IPS-NIHi7 (cell line): Measurements from ENCODE around the gene ATL1.
"Not testable (repeated sequence)": the region's sequence is repeated elsewhere in the genome, so short reads cannot be mapped to it uniquely, and the experiment has no call there.

Experiments
- DNase-seq: peaks from one replicate; pipeline ENCODE4 v3.0.0; 2012; ENCODE audit warnings: mixed read lengths; ENCODE audit errors: extremely low spot score

Gene ATL1

DNA sequence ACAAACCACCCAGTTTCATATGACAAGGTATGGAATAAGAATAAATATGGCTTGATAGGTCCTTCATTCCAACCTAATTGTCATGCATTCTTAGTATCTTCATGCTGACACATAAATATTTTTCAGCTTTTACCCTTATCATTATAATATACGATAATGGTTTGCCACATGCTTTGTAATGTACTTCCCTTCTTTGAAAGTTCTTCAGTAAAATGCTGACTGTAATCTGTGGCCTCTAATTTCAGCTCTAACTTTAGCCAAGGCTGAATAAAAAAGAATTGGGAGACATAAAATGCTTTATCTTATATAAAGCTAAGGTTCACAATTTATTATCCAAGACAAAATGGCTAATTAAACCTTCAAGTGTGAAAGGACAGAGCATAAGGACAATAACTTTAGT, 24.9 kb upstream of the ATL1 start:
- no peak for DNase-seq

DNA sequence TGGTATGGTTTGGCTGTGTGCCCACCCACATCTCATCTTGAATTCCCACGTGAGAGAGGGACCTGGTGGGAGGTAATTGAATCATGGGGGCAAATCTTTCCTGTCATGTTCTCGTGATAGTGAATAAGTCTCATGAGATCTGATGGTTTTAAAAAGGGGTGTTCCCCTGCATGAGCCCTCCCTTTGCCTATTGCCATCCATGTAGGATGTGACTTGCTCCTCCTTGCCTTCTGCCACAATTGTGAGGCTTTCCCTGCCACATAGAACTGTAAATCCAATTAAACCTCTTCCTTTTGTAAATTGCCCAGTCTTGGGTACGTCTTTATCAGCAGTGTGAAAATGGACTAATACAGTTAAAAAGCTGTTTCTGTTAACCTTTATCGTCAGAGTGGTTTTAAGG, 21.9 kb upstream of the ATL1 start:
- DNase-seq = not testable (repeated sequence)

- DNase-seq = no peak
These were observed 20.9 kb upstream of the ATL1 start for GRCh38 chr14:50539051-50539450.

DNA sequence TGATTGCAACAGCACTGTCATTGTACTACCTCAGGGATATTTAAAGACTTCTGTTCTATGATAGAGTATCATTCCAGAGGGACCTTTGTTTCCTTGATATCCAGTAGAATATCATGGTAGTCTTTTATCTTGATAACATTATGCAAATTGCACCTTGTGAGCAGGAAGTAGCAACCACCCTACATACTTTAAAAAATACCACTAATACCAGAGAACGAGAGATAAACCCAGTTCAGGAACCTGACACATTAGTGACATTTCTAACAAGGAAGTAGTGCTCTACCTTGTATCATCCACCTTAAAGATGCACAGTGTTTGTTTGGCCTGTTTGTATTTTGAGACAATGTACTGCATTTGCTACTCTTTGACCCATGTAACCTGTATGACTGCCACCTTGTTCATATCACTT, 18.8 kb upstream of the ATL1 start:
- DNase-seq = no peak

GRCh38 chr14:50542941-50543418, 17.0 kb upstream of the ATL1 start:
- DNase-seq = peak; percentile 62

- no peak for DNase-seq
These were observed 15.0 kb upstream of the ATL1 start for GRCh38 chr14:50544911-50545310.

GRCh38 chr14:50545618-50546017, 14.3 kb upstream of the ATL1 start:
- DNase-seq = no peak

GRCh38 chr14:50550294-50550693, 9.7 kb upstream of the ATL1 start:
- no peak for DNase-seq

- no peak for DNase-seq
These were observed 8.1 kb upstream of the ATL1 start for GRCh38 chr14:50551877-50552276.

GRCh38 chr14:50552796-50553195, 7.1 kb upstream of the ATL1 start:
- not testable (repeated sequence) for DNase-seq

DNA sequence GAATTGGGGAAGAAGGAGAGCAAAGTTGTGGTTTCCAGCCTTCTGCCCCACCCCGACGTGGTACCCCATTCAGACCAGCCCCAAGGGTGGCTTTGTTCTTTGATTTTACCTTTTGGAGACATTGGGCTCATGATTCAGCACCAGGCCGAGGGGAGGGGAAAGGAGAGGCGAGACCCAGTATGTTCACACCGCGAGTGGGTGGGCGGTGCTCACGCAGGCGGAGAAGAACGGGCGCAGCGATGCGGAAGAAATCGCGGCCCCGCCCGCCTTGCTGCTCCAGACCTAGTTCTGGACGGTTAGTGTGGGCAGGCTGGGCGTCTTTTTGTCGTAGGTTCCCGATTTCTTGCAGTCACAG, 963 bp downstream of the ATL1 start:
- peak; percentile 18 for DNase-seq

- no peak for DNase-seq
These were observed 2.9 kb downstream of the ATL1 start for GRCh38 chr14:50562841-50563240.

DNA sequence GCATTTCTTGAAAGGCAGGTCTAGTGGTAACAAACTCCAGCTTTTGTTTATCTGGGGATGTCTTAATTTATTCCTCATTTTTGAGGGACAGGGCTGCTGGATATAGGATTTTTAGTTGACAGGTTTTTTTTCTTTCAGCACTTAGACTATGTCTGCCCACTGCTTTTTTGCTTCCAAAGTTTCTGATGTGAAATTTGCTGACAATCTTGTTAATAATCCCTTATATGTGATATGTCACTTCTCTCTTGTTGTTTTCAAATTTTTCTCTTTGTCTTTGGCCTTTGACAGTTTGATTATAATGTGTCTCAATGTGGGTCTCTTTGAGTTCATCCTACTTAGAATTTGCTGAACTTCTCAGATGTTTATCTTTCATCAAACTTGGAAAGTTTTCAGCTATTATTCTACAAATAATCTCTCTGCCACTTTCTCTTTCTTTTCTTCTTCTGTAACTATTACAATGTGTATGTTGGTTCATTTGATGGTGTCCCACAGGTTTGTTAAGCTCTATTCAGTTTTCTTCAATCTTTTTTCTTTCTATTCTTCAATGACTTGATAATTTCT, 9.8 kb downstream of the ATL1 start:
- DNase-seq = no peak

DNA sequence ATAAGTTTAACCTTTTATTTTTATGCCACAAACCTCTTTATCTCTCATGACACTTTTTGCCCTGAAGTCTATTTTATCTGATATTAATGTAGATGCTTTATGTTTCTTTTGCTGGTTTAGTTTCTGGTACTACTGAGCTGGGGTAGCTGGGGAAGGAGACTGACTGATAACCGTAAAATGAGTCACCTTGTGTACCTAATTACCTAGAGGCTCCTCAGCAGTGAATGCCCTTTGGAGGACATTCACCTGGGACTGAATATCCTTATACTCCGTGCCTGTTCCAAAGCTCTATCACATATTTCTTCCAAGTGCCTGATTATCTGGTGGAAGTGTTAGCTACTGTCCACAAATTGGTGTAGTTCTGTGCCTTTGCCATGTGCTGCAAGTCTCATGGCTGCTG, 13.9 kb downstream of the ATL1 start:
- no peak for DNase-seq

- DNase-seq = no peak
These were observed 15.8 kb downstream of the ATL1 start for GRCh38 chr14:50575769-50576168.

DNA sequence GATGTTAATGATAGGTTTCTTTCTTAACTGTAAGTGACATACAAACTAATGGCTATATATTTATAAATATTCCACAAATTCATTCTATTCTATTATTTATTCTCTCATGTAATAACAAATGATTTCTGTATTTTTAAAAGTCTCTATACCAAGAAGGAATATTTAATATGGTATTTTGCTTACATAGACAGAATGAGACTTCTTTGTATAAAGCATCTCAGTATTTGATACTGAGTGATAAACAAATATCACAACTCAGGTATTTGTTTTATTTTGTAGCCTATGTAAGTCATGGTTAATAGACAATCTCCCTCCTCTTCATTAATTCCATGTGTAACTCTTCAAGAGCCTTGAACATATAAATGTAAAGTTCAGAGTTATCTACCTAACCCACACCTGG, 18.0 kb downstream of the ATL1 start:
- DNase-seq = no peak

DNA sequence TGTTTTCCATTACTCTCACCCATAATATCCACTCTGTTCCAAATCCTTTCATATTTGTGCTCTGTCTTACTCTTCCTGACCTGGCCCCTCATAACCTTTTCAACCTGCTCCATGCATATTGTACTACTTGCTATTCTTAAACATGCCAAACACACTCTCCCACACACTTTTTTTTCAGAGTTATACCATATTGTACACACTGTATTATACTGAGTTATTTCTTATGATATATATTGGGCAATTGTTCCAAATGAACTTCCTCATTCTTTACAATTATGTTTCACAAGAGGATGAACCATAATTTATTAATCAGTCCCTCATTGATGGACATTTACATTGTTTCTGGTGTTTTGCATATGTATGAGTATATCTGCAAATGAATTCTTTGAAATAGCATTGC, 18.5 kb downstream of the ATL1 start:
- DNase-seq = no peak

- DNase-seq = no peak
These were observed 30.5 kb downstream of the ATL1 start for GRCh38 chr14:50590464-50590863.

DNA sequence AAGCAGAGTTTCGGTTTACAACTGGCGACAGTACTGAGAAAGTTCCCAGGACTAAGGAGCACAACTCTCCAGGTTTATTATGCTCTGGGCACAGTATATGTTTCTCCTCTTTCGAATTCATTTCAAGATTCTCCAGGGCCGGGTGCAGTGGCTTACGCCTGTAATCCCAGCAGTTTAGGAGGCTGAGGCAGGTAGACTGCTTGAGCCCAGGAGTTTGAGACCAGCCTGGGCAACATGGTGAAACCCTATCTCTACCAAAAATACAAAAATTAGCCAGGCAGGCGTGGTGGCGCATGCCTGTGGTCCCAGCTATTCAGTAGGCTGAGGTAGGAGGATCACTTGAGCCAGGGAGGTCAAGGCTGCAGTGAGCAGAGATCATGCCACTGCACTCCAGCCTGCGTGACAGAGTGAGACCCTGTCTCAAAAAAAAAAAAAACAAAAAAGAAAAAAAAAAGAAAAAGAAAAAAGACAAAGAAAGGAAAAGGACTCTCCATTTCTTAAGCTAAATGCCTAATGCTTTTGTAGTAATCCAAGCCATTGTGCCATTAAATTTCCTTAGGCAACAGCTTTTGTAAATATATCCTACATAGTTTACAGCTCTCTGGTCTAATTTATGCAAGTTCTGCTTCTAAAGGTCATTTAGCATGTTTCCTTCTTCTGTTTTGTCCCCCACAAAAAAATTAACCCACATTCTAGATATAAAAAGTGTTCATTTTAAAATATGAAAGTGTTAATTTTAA, 34.8 kb downstream of the ATL1 start:
- DNase-seq = no peak

DNA sequence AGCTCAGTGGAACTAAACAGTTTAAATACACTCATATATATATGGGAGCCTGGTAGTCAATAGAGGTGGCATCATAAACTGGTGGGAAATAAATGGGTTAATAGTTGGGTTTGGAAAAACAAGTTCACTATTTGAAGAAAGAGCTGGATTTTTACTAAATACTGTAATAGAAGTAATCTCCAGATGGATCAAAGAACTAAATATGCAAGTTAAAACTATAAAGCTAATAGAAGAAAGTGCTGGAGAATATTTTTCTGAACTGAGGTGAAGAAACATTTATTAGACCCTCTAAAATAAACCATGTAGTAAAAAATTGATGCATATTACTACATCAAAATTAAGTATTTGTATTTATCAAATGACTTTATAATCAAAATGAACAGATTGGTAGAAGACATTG, 38.8 kb downstream of the ATL1 start:
- no peak for DNase-seq

- peak; percentile 23 for DNase-seq
These were observed 39.9 kb downstream of the ATL1 start for GRCh38 chr14:50599700-50600444.

GRCh38 chr14:50600849-50601248, 40.9 kb downstream of the ATL1 start:
- DNase-seq = no peak

DNA sequence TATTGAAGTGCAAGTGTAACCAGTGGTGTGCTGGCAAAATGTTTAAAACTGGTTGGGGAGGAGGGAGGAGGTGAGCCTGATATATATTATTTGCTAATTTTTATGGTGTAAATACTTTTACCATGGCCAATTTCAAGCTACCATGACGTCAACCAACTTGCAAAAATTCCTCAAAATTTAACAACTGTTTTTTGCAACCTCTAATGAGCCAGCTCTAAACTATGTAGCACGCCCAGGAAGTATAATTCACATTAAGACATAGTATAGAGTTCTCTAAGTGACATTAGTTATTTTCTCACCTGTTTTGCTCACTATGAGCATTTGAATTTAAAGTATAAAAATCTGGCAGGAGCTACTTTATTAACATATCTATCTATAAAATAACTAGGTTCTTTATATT, 41.4 kb downstream of the ATL1 start:
- no peak for DNase-seq
